HG03575 (cell line): ENCODE measurements around the gene CPTP.

ENCODE experiments used
- ATAC-seq: cut with Tn5 transposase; IDR thresholded peaks from one replicate; pipeline ENCODE4 v1.9.1; 2021; ENCODE audit not compliant: unreplicated experiment, insufficient number of reproducible peaks, low FRiP score; ENCODE audit errors: extremely low read depth

Gene CPTP

GRCh38 chr1:1330366-1331067 lies 5.9 kb downstream of the CPTP start:
- no peak for ATAC-seq

GRCh38 chr1:1331068-1331965 lies 6.7 kb downstream of the CPTP start, which contains the start of gene TAS1R3:
TSS of gene TAS1R3 (plus strand) at chr1:1331280. CDS start at chr1:1331346, 66 bp downstream.
- ATAC-seq, result no peak

- ATAC-seq, result no peak
Measured at GRCh38 chr1:1332031-1332755, 7.6 kb downstream of the CPTP start.

DNA sequence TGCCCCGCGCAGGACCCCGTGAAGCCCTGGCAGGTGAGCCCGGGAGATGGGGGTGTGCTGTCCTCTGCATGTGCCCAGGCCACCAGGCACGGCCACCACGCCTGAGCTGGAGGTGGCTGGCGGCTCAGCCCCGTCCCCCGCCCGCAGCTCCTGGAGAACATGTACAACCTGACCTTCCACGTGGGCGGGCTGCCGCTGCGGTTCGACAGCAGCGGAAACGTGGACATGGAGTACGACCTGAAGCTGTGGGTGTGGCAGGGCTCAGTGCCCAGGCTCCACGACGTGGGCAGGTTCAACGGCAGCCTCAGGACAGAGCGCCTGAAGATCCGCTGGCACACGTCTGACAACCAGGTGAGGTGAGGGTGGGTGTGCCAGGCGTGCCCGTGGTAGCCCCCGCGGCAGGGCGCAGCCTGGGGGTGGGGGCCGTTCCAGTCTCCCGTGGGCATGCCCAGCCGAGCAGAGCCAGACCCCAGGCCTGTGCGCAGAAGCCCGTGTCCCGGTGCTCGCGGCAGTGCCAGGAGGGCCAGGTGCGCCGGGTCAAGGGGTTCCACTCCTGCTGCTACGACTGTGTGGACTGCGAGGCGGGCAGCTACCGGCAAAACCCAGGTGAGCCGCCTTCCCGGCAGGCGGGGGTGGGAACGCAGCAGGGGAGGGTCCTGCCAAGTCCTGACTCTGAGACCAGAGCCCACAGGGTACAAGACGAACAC lies 8.3 kb downstream of the CPTP start:
- ATAC-seq, result no peak

DNA sequence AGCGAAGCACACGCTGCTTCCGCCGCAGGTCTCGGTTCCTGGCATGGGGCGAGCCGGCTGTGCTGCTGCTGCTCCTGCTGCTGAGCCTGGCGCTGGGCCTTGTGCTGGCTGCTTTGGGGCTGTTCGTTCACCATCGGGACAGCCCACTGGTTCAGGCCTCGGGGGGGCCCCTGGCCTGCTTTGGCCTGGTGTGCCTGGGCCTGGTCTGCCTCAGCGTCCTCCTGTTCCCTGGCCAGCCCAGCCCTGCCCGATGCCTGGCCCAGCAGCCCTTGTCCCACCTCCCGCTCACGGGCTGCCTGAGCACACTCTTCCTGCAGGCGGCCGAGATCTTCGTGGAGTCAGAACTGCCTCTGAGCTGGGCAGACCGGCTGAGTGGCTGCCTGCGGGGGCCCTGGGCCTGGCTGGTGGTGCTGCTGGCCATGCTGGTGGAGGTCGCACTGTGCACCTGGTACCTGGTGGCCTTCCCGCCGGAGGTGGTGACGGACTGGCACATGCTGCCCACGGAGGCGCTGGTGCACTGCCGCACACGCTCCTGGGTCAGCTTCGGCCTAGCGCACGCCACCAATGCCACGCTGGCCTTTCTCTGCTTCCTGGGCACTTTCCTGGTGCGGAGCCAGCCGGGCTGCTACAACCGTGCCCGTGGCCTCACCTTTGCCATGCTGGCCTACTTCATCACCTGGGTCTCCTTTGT lies 9.1 kb downstream of the CPTP start:
- ATAC-seq, result no peak

DNA sequence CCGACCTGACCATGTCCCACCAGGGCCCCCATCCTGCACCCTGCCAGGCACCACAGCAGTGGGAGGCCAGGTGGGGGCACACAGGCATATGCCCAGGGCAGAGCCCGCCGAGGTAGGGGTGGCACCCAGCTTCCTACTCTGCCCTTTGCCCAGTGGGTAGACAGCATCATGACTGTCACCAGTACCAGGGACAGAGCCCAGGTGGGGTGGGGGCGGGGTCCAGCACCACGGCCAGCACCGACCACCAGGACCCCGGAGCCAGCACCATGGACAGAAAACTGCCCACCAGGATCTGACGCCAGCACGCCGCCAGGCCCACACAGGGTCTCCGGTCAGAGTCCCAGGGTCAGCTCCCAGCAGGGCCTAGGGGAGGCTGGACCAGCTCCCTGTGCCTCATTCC lies 10.2 kb downstream of the CPTP start:
- ATAC-seq, result no peak

- no peak for ATAC-seq
Measured at GRCh38 chr1:1335283-1335682, 10.7 kb downstream of the CPTP start.

- no peak for ATAC-seq
Measured at GRCh38 chr1:1335792-1336248, 11.2 kb downstream of the CPTP start.

- ATAC-seq, result no peak
Measured at GRCh38 chr1:1336446-1336845, 11.8 kb downstream of the CPTP start.

DNA sequence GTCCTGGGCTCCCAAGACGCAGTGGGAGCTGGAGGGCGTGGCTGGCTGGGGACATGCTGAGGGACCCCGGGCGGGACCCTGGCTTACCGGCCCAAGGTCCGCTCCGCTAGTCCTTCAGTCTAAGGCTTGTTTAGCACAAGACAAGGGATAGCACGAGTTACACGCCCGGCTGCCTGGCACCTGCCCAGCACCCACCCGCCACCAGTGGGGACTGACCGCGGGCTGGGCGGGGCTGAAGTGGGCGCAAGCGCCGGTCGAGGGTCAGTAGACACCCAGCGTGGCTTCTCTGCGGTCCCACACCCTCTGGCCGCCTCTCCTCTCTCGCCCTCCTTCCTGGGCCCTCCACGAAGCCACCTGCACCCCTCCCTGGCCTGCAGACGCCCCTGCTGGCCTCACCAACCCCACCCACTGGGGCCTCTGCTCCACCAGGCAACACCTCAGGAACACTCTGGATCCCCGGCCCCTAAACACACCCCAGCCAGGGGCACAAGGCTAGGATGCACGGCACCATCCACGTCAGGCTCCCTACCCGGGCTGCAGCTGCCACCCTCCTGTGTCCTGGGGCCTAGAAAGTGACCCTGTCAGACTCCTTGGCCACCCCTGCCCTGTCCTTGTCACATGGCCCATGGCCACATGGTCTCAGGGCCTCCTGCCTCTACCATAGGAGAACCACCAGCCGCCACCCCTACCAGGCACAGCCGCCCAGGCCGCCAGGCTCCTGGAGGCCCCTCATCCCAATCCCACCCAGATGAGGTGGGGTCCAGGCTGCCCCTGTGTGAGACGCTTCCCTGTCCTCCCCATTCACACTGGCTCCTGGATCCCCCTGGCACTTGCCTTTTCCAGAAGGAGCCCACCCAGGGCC lies 12.6 kb downstream of the CPTP start:
- no peak for ATAC-seq

DNA sequence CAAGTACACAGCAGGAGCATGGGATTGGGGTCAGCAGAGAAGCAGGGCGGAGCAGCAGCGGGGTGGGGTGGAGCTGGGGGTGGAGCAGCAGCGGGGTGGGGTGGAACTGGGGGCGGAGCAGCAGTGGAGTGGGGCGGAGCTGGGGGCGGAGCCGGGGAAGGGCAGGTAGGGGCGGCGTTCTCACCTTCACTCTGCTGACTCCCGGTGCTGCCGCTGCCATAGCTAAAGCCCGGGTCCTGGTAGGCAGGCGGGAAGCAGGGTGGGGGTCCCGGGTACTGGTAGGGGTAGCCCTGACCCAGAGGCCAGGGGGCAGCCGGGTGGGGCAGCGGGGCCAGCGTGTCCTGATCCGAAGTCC lies 13.2 kb downstream of the CPTP start:
- ATAC-seq, result no peak

GRCh38 chr1:1338278-1338677 lies 13.7 kb downstream of the CPTP start:
- ATAC-seq, result no peak

DNA sequence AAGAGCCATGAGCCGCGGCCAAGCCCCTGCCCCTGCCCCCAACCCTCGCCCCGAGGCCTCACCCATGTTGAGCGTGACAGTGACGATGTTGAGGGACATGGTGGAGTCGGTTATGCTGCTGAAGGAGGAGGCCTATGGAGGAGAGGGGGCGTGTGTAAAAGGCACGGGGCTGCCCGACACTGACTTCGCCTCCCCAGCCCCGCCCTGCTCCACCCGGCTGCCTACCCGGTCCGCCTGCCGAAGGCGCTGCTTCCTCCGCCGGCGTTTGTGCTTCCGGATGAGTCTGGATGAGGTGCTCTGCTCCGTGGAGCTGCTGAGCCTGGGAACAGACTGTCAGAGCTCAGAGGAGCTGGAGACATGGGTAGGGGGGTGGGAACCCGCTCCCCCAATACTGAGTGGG lies 15.6 kb downstream of the CPTP start:
- ATAC-seq, result no peak

GRCh38 chr1:1340791-1341548 lies 16.4 kb downstream of the CPTP start:
- ATAC-seq, result no peak

DNA sequence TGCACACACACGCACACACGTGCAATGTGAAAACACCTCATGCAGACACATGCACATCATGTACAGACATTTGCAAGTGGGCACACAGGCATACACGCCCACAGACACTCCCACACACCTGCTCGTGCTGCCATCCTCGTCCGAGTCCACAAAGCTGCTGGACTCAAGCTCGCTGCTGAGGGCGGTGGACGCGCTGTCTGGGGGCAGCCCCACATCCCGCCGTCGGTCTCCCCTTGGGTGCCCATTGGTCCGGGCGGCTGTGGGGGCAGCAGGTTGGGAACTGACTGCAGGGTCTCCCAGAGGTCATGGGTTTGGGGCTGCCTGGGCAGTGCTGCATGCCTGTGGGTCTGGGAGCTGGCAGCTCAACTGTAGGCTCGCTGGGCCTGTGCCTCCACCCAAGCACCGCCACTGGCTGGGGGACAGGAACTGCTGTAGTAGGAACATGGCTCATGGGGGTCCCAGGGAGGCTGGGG lies 17.0 kb downstream of the CPTP start:
- no peak for ATAC-seq

DNA sequence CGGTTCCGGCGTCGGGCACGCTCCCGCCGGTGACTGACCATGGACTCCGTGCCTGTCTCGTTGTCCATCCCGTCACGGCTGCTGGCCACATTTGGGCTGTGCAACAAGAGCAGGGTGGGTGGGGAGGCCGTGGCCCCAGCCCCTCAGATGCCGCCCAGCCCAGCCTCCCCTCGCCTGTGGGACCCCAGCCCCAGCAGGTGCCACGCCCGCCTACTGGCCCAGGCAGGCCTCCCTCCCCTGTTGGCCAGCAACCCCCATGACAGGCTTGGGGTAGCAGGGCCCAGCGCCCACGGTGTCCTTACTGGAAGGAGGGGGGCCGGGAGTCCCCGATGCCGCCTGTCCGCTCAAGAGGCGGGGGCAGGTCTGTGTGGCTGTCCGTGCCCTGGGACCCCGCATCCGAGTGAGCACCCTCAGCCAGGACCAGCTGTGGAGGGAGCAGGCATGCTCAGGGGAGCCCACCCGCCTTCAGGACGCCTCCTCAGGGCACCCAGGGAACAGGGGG lies 17.5 kb downstream of the CPTP start:
- ATAC-seq, result no peak
